Measurements from ENCODE around the gene NOBOX.
"Not testable (repeated sequence)": the region's sequence is repeated elsewhere in the genome, so short reads cannot be mapped to it uniquely, and the experiment has no call there.

NOBOX gene

DNA sequence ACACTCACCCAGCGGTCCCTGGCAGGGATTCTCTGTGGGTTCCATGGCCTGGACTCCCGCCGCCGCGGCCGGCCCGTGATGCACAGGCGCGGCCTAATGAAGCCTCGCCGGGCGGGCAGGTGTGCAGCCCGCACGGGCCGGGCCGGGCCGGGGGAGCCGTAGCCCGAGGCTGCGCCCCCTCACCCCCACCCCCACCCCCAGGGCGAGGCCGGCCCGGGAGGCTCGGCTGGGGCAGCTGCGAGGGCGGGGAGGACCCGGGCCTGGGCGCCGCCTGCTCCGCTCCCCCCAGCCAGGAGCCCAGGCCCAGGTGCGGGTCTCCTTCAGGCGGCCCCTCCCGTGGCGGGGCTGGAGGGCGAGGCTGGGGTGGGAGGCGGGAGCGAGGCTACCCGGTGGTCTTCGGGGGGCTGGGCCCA, at the start of gene NOBOX:
Gene NOBOX (minus strand): TSS at position 45 of the 413 bp plus-strand sequence.
- DNase-seq (ENCODE audit: low spot score): no peak

DNA sequence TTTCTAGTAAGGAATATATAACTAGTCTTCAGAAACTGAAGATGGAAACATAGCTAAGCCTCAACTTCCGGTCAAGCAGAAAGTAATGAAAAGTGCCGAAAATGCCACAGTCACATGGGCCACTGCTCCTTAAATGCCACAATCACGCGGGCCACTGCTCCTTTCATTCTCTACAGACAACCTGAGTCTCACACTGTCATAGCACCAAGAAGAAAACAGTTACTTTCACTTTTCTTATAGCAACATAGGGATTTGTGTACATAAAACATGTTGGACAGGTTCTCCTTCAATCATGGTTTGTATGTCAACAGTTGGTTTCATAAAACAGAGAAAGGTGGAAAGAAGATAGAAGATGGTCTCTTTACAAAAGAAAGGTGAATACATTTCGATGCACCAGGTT, 48.6 kb upstream of the NOBOX start:
- DNase-seq (ENCODE audit: low spot score): no peak

DNA sequence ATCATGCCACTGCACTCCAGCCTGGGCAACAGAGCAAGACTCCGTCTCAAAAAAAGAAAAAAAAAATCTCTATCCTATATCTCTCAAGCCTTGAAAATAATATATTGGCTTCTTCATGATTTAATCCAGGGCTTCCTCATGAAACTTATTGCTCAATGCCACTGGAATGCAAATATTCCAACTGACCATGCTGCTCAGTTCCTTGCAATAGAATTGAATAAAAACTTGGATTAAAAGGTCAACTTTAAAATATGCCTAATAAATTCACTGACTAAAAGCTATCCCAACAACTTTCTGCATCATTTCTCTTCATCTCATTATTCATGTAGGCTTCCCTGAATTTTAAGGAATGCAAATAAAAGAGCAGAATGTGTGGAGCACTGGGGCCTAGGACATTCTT, 42.1 kb upstream of the NOBOX start:
- DNase-seq (ENCODE audit: low spot score): no peak

DNA sequence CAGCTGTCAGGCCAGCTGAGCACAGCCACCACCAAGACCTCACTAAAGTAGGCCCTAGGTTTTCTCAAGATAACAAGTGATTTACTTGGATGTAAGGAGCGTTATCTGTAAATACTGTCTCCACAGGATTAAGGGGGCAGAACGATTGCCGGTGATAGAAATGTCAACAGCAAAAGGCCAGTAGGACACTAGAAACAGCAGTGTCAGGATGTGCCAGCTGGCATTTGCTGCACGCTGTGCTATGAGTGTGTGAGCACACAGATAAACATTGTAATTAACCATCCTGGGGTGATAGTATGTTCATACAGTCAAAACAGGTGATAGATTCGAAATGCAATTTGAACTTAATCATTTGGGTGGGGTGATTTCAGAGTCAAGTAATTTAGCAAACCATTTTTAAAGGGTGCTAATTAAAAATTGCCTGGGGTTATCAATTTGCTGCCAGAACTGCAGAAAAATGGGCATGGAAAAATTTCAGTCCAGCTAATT, 36.3 kb upstream of the NOBOX start:
- DNase-seq (ENCODE audit: low spot score): no peak

DNA sequence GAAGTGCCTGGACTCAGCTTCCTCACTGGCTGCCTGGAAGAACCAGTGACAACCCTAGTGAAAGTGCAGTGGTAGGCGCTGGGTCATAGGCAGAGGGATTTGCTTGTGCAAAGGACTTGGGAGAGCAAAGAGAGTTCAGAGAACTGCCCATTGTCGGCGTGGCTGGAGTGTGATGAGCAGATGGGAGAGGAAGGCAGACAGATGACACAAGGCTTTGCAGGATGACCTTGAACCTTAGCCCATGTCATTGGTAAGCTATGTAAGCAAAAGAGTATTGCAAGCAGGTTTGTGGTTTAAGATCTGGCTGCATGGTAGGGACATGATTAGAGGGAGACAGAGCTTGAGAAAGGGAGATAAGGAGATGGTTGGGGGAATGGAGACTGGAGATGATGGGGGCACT, 35.3 kb upstream of the NOBOX start:
- no peak for DNase-seq (ENCODE audit: low spot score)

DNA sequence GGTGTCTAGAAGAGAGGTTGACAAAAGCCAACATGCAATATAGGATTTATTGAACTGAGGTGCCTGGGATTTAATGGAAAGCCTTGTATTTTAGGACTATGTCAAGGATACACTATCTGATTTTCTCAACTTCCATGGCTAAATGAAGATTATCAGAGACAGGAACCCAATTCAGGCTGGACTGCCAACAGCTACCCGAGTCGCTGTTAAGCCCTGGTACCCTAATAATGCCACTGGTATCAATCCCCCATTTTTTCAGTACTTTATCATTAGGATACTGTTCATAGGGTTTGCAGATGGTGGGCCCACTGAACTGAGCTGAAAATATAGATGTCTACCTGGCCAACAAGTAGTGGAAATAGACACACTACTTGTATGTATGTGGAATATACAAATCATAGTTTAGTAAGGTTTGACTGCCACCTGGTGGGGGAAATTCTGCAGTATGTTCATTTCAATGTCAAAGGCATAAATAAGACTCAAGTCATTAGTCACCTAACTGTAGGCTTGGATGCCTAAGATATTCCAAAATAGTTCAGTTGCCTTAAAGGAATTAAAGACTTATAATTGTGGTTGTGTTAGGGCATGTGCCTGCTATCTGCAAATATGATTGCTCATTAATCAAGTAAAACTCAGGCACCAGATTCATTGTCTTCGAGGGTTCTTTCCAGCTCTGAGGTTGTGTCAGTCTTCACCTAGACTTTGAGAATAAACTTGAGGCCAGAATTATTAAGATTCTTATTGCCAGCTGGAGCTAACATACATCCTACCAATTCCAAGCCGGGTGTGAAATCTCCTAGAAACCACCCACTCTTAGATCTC, 34.1 kb upstream of the NOBOX start:
- peak; percentile 46 for DNase-seq (ENCODE audit: low spot score)

DNA sequence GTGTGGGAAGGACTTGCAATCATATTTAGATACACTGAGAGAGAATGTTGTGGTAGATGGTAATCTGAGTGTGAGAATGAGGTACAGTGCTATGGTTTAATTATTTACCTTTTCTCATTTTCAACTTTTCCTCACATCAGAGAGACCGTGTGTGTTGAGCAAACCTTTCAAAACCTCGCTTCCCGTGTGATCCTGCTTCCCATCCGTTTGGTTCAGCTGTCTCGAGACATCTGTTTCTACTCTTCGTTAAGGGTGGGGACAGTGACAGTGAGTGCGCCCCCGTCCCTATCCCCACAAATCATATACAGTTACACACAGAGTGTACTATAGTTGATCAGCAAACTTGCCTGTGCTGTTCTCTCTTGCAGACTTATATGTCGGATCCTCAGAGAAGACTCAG, 33.0 kb upstream of the NOBOX start:
- DNase-seq (ENCODE audit: low spot score): no peak

DNA sequence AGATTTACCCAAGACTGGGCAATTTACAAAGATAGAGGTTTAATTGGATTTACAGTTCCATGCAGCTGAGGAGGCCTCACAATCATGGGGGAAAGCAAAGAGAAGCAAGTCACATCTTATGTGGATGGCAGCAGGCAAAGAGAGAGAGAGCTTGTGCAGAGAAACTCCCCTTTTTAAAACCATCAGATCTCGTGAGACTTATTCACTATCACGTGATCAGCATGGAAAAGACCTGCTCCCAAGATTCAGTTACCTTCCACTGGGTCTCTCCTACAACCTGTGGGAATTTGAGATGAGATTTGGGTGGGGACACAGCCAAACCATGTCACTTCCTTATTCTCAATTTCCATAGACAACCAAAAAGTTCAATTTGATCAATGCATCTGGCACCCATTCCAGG, 24.9 kb upstream of the NOBOX start:
- no peak for DNase-seq (ENCODE audit: low spot score)

DNA sequence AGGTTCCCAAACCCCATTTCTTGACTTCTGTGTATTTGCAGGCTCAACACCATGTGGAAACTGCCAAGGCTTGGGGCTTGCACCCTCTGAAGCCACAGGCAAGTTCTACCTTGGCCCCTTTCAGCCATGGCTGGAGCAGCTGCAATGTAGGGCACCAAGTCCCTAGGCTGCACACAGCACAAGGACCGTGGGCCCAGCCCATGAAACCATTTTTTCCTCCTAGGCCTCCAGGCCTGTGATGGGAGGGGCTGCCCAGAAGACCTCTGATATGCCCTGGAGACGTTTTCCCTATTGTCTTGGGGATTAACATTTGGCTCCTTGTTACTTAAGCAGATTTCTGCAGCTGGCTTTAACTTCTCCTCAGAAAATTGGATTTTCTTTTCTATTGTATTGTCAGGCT, 24.0 kb upstream of the NOBOX start:
- not testable (repeated sequence) for DNase-seq (ENCODE audit: low spot score)

DNA sequence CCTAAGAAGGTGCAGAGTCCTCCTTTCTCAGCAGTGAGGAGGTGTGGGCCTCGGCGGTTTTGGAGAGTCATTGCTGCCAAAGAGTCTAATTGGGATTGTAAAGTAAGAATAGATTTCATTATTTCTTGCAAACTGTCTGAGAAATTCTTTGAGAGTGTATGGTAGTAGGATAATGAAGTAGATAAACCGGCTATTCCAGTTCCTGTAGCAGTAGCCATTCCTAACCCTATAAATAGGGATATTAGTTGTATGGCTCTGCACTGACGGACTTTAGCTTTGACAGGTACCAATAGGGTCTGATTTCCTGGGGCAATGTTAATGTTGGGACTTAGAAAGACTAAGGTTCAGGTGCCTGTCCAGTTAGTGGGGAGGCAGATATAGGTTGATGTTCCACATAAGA, 15.4 kb upstream of the NOBOX start:
- not testable (repeated sequence) for DNase-seq (ENCODE audit: low spot score)

DNA sequence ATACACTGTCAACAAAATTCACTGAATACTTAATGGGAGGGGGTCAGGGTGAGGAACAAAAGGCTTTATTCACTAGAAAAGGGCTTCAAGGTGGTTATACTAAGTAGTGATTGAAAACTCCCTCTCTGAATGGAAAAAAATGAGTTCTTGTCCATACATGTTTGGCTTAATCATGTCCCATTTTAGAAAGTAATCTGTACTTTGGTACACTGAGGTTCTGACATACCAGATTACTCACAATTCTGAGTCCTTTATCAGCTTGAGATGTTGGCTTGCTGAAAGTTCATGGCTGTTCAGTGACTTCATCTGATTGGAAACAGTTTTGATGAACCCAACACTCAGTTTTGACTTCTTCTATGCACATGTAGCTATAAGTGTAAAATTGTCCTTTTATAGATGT, 12.8 kb upstream of the NOBOX start:
- DNase-seq (ENCODE audit: low spot score): no peak

DNA sequence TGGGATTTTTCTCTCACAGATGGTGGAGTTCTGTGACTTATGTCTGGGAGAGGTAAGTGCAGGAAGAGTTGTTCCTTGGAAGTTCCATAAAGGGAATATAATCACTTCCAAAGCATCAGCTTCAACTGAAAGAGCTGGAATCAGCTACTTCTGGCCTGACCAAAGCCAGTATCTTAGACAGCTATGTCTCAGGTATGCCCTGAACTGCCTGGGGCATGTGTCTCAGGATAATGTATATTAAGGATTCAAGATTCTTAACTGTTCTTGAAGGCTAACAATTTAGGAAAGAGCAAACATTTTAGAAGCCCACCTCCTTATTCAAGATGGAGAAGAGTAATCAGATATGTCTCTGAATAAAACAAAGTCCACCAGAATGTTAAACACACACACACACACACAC, 12.4 kb upstream of the NOBOX start:
- no peak for DNase-seq (ENCODE audit: low spot score)

DNA sequence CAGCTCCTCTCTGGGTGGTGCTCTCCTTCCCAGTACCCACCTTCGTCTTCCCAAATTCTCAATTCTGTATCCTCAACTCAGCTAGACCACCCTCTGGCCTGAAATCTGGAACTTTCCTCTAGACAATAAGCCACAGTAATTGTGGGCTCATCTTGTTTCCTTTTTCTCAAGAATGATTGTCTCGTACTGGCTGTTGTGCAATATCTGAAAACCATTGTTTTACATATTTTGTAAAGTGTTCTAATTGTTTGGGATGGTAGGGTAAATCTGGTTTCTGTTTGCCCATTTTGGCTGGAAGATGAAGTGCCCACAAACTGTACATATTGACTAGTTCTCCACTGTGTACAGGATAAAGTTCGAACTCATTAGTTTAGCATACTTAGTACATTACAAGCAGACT, 11.3 kb upstream of the NOBOX start:
- no peak for DNase-seq (ENCODE audit: low spot score)

DNA sequence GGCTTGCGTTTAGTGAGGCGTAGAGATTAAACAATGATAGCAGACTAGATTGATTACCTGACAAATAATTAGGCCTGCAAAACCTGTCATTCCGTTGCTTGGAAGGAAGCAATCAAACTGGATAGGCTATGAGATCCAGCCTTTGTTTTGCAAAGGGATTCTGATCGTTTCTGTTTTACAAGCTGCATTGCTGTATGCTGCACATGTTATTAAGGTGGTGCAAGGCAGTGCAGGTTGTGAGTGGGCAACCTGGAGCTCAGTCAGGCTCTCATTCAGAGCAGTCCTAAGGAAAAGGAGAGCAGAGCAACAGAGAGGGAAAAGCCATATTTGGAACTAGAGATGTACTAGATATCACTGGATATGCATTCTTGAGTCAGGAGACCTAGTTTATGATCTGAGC, 6.9 kb upstream of the NOBOX start:
- DNase-seq (ENCODE audit: low spot score): no peak

DNA sequence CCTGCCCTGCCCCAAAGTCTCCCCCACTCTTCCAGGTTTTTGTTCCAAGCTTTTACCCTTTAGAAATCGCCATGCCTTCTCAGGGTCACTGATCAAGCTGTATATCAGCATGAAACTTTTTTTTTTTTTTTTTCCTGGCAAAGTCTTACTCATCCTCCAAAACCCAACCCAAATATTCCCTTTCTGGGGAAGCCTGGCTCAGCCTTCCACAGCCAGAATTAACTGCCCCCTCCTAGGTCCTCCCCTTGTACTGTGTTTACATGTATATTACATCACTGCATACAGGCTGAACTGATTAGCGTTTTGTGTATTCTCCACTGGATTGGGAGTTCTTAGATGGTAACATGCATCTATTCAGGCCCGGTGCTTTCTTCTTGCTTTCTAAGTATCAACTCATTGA, 4.6 kb upstream of the NOBOX start:
- no peak for DNase-seq (ENCODE audit: low spot score)

DNA sequence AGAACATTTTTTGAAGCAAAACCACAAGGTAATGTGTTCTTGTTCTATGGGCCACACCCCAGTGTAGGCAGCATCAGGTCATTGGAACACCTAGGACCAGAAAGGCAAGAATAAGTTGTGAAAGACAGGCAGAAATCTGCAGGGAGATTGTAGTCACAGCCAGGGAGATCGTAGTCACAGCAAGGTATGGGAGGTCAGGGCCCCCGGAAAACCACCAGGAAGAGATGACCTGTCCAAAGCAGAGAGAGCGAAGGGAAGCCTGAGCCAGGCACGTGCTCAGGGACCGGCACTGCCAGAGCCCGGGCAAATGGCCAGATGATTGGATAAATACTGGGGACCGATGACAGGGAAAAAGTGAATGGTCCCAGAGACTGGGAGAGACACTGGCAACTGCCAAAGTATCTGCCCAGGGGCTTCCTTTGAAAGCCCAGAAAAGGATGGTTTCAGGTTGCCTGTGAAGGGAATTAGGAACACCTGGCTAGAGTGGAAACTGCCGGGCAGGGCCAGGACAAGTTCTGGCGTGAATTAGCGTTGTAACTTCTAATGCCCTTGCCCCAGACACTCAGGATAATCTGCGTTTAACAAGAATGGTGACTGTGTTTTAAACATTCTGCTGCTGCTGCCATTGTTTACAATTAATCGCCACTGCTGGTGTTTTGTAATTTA, 3.9 kb upstream of the NOBOX start:
- DNase-seq (ENCODE audit: low spot score): no peak

DNA sequence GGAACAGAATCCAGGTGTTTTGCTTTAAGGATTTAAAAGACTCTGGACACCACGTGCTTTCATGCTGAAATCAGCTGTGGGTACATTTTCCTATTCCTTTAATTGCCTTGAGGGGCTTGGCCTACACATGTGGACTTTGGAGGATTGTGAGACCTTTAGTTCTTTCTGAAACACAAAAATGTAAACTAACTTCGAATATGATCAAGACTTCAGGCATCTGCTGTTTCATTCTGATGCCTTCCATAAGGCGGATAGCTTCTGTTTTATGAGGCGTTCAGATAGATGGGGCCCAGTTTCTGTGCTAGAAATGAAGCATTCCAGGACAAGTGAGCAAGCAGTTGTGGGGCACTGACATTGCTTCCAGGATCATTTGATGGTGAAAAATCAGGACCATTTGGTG, 1.5 kb upstream of the NOBOX start:
- no peak for DNase-seq (ENCODE audit: low spot score)

DNA sequence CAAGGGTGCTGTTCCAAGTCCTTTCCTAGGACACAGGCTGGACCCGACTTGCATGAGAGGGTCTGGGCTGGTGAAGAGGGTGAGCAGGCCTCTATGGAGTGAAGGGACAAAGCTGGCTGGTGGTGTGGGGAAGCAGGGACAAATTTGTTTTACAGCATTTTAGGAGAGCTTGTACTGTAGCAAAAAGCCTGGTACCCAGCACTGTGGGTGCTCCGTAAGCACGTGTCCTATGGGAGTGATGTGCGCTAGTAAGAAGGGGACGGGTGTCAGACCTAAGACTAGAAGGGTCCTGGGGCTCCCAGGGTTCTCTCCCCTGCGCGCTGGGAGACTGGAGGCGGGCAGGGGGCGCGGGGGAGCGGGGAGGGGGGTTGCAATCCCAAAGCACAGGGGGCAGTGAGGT, 391 bp downstream of the NOBOX start:
- no peak for DNase-seq (ENCODE audit: low spot score)

DNA sequence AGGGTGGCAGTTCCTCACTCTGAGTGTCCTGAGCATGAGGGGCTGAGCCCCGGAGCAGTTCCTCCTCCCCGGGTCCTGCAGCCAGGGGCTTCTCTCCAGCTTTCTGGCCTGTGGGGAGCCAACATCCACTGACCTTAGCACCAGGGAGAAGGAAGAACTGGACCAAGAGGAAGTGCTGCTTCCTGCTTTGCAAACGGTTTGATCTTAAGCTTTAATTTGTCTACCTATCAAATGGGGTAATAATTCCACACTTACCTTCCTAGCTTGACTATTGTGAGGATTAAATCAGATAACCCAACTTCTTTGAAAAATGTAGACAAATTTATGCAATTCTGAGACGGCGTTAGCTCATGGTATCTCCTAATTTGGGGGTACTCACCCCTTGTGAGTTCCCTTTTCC, 2.0 kb downstream of the NOBOX start:
- no peak for DNase-seq (ENCODE audit: low spot score)

DNA sequence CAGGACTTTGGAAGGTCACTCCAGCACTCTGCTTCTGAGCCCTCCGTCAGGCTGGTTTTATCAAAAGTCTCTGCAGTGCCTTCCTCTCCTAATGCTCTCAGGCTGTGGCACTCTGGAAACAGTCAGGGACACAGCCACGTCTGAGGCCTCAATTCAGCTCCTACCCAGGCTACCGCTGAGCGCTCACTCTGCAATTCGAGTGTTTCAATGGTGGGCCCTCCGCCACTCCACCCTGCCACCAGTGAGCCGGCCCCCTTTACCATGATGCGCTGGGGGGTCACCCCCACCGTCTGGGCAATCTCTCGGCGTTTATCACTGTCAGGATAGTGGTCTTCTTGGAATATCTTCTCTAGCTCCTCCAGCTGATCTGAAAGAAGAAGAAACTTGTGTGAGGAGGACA, 3.5 kb downstream of the NOBOX start:
- no peak for DNase-seq (ENCODE audit: low spot score)

DNA sequence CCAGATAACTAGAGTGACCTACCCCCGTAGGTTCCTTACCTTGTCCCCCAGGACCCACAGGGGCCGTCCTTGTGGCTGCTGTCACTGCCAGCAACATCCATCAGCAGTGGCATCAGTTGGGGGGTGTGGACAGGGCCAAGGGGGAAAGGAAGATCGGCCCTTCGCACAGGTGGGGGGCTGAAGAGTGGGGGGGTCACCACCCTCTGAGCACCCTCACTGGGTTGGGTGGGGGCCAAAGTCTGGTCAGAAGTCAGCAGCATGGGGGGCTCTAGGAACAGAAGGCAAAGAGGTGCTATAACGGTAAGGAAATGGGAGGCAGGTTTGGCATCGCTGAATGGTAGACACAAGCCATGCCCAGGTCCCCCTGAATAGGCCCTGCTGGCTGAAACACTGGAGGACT, 4.6 kb downstream of the NOBOX start:
- DNase-seq (ENCODE audit: low spot score): no peak

DNA sequence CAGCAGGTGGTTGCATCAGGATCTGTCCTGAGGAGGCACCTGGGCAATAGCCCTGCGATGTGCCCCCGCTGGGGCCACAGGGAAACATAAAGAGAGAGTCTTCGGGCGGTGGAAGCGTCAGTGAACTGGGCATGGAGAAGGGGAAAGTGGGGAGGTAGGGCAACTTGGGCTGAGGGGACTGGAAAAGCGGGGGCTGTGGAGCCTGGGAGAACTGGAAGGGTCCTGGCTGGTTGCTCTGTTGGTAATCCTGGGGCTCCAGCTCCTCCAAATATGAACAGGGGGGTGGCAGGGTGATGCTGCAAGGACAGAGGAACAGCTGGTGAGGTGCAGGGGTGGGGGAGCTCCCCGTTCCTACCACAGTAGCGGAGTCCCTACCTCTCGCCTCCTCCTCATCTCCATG, 5.2 kb downstream of the NOBOX start:
- DNase-seq (ENCODE audit: low spot score): no peak

DNA sequence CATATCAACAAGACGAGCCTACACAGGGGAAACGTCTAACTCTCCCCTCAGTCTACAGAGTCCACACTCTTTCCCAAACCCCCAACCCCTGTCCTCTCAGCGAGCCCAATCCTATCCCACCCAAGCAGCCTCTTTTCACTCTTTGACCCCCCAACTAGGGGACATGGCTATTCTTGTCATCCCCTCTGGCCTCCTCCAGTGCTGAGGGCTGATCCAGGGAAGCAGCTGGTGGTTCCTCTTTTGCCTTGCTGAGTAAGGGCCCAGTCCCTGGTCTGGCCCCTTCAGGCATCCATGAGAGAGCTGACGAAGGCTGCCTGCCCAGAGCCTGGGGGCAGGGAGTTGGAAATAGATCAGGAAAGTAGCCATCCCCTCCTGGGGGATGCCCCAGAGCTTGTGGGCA, 6.4 kb downstream of the NOBOX start:
- DNase-seq (ENCODE audit: low spot score): no peak

DNA sequence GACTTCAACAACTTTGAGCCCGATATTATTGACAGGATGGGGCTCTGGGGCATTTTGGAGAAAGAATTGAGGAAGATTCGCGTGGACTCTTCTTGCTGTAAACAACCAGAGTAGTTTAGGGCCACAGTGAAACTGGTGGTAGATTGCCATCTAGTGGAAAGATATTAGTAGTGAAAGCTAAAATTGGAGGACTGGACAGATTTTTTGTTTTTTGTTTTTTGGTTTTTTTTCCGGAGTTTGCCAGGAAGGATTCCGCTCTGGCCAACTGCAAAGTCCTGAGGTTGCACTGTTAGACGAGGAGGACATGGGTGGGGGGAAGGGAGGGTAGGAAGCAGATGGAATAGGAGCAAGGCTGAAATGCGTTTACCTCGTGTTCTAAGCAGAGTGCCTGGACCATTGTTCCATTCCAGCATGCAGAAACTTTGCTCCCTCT, 11.7 kb downstream of the NOBOX start:
- DNase-seq (ENCODE audit: low spot score): no peak

Measured in ecto neural progenitor cell (in vitro differentiated cells).